HG02852 (cell line): ENCODE data around the gene AGRN.
"Not testable (repeated sequence)": the region's sequence is repeated elsewhere in the genome, so short reads cannot be mapped to it uniquely, and the experiment has no call there.

Experiments used
- ATAC-seq: cut with Tn5 transposase; IDR thresholded peaks from one replicate; pipeline ENCODE4 v1.9.1; 2021; ENCODE audit warnings: mild to moderate bottlenecking, moderate library complexity; ENCODE audit not compliant: unreplicated experiment

AGRN gene

DNA sequence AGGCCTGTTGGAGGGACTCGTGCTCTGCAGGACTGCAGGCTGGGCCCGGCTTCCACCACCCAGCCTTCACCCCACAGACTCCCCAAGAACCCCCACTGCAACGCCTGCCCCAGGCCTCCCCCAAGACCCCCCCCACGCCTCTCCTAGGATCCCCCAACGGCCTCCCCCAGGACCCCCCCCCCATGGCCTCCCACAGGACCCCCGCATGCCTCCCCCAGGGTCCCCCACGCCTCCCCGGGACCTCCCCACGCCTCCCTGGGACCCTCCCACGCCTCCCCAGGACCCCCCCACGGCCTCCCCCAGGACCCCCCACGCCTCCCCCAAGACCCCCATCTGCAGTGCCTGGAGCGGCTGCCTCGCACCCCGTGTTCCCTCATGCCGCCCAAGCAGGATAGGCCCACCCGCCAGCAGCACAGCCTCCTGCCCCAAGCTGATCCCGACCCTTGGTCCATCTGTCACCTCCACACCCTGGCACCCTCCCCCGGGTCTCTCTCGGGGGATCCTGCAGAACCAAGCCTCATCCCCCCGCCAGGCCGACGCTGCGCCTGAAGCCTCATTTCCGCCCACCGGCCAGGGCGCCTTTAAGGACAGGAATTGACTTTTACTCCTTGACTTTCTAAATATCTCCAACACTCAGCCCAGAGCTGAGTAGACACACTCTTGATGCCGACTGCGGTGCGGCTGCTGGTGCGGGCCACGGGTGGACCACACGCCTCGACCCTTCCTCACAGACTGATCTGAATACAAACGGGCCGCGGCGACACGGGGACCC, 68.3 kb downstream of the AGRN start:
- ATAC-seq = no peak

DNA sequence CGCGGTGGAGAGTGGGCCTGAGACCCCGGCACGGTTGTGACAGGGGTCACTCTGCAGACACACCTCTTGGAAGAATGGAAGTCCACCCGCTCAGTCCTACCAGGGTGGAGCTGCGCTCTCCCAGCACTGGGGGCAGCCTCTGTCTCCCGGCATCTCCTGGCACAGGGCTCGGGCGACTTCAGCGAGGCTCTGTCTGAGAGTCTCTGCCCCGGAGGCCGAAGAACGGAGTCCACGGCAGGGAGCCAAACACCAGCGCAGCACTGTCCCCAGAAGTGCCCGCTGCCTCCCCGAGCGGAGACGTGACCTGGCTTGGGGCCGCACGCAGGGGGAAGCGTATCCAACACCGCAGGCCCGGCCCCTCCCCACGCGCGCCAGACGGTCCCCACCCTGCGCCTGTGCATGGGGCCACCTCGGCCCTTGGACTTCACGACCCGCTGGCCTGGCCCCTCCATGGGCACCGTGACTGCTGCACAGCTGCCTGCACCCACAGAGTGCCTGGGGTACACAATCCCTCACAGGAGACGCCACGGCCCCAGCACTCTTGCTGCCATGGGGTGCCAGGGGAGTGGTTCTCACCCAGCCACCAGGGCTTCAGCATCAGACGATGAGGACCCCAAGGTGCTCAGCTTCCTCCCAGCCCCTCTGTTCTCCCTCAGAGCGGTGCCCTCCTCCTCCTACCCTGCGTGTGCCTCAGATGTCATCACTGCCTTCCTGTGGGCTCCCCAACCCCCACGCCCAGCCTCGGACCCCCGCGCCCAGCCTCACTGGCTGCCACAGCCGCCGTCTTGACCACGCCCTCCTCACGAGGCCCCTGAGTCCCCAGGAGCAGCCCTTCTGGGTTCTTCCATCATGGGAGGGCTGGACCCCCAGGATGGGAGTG, 69.1 kb downstream of the AGRN start:
- no peak for ATAC-seq

DNA sequence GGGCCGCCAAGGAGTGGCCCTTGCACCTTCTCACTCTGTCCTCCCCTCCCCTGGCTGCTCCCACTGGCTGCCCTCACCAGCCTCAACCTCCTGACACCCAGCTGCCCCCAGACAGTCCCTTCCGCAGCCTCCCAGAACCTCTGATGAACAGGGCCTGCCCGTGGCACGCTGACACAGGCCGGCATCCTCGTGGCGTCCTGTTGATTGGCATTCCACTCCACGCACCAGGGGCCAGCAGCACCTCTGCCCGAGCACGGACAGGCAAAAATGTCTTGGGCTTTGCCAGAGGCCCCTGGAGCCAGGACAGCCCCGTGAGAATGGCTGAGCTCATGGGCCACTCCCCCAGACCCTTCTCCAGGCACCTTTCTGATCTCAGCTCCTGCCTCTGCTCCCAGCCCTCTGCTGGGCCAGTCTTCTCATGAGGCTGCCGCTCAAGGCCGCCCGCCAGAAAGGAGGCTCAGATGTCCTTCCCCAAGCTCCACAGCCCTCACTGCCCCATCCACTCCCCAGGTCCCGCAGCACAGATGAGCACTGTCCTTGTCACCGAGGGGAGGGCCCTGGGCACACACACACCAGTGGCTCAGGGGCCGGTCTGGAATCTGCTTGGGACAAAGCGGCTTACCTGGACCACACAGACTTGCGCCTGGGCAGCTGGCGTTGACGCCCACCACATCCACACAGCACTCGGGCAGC, 70.0 kb downstream of the AGRN start:
- ATAC-seq = no peak

DNA sequence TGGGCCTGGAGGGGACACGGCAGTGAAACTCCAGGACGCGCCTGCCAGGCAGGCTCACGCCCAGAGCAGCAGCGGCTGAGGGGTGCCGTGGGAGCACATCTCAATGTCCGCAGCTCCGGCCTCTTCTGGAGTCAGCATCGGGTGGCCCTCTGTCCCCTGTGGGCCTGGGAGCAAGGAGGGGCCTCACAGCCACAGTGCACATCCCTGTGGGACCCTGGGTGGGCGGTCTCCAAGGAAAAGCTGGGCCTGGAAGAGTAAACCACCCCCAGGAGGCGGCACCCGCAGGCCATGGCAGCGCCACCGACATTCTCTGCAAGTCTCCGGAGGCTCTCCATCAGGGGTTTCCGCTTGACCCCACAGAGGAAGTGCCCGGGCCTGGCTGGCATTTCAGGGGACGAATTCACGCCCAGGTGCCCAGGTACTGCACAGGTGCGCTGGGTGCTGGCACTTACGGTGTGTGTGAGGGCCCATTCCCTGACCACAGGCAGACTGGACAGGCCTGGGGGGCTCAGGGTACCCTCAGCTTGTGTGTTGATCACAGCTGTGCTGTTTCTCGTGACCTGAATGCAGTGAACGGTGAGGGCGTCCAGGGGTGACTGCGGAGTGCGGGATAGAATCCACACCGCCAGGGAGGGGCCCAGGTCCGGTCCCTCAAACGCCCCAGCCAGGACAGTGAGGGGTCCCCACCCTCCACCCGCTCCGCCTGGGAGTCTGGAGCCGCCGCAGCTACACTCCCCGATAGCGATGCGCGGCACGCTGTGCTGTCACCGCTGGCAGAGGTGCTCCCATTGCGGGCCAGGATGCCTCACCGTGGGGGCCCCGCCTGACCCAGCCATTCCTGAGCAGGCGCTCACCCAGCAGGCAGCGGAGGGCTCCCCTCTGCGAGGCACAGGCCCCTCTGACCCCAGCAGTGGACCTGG, 70.8 kb downstream of the AGRN start:
- no peak for ATAC-seq

DNA sequence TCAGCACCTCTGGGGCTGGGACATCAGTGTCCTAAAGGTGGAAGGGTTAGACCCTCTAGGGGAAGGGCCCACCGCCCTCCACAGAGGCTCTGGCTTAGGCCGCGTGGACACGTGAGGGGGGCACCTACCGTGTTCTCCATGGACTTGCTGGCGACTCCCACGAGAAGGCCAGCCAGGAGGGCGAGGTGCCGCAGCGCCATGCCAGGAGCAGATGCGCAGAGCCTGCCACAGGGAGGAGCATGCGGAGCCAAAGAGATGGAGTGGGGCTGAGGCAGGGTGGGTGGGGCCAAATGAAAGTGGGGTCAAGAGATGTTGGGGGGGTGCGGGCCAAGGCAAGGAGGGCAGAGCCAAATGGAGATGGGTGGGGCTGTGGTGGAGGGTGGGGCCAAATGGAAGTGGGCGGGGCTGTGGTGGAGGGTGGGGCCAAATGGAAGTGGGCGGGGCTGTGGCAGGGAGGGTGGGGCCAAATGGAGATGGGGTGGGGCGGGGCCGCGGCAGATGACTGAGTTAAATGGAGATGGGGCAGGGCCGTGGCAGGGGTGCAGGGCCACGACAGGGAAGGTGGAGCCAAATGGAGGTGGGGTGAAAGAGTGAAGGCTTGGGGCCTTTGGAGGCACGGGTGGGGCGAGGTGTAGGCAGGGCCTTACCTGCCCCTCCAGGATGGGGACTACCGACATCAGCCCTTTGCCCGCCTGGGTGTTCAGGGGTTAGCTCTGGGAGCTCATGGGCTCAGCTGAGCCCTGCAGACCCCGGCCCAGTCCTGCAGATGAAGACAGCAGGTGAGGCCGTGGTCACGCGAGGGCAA, 71.6 kb downstream of the AGRN start:
- ATAC-seq = no peak

DNA sequence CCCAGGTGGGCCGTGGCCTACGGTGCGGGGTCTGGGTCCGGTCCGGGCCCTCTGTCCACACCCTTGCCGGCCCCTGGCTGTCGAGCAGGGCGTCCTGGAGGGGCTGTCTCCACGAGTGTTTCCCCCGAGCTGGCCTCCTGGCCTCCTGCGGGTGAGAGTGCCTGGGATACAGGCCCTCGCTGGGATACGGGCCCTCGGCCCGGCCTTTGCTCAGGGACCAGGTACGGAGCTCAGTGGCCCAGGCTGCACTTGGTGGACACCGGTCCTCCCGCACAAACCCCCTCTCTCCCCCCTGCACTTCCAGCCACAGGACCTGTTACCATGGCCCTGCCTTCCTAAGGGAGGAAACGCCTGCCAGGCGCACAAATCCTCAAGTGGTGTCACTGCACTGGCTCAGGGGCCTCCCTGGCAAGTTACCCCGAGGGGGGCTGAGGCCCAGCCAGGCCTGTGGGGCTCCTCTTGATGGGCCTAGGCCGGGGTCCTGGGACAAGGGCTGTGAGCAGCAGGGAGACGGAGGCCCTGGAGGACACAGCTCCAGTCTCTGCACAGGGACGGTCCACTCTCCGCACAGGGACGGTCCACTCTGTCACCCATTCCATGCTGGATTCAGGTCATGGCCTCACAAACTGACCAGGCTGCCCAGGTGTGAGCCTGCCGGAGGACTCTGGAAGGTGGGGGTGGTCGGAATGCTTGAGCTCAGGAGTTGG, 72.4 kb downstream of the AGRN start:
- no peak for ATAC-seq

DNA sequence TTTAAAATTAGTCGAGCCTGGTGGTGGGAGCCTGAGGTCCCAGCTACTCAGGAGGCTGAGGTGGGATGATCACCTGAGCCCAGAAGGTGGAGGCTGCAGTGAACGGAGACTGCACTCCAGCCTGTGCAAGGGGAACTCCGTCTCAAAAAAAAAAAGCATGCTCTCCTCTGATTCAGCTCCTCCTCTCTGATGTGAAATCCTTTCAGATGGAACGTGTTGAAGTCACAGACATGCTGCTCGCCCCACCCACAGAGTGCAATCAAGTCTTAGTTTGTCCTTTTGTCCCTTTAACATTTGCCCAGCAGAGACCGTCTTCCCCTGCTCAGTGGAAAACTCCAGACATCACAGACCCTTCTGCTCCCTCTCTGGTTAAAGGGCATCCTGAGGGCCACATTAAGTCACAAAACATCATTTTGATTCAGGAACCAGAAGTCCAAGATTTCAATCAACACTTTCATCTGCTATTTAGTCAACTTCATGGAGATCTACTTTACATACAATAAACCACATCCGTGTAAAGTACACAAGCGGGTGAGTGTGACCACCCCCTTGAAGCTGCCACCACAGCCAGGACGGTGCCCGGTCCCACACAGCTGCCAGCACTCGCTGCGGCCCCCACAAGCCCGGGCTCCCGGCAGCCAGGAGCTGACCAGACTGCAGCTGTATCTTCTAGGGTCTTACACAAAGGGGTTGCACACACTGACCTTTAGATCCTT, 73.1 kb downstream of the AGRN start:
- ATAC-seq = no peak

DNA sequence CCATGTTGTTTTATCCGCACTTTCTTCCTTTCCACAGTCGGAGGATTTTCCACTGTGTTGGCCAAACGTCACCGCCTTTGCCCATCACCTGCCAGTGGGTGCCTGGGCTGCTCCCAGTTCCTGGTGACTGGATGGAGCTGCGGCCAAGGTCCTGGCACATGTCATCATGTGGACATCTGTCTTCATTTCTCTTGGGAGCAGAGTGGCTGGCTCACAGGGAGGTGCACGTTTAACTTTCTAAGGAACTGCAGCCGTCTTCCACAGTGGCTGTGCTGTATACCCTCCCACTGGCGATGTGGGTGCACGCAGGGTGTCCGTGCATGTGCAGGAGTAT, 73.7 kb downstream of the AGRN start:
- no peak for ATAC-seq

DNA sequence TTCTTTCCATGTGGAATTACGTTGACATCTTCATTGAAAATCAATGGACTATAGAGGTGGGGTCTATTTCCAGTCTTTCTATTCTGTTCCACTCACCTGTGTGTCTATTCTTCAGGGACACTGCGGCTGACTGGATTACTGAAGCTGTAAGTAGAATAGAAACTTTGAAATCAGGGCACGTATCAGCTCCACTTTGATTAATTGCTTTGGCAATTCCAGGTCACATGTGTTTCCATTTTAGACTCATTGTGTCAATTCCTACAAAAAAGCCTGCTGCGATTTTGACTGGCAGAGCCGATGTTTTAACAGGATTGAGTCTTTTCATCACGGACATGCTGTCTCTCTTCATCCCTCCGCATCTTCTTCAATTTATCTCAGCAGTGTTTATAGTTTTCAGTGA, 75.1 kb downstream of the AGRN start:
- ATAC-seq = no peak

DNA sequence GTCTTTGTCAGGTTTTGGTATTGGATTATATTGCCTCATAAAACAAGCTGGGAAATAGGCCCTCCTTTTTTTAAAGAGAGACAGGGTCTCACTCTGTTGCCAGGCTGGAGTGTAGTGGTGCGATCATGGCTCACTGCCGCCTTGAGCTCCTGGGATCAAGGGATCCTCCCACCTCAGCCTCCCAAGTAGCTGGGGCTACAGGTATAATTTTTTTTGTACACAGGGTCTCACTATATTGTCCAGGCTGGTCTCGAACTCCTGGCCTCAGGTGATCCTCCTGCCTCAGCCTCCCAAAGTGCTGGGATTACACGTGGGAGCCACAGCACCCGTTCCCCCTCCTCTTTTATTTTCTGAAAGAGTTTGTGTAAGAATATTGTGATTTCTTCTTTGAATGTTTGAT, 76.2 kb downstream of the AGRN start:
- ATAC-seq = not testable (repeated sequence)

DNA sequence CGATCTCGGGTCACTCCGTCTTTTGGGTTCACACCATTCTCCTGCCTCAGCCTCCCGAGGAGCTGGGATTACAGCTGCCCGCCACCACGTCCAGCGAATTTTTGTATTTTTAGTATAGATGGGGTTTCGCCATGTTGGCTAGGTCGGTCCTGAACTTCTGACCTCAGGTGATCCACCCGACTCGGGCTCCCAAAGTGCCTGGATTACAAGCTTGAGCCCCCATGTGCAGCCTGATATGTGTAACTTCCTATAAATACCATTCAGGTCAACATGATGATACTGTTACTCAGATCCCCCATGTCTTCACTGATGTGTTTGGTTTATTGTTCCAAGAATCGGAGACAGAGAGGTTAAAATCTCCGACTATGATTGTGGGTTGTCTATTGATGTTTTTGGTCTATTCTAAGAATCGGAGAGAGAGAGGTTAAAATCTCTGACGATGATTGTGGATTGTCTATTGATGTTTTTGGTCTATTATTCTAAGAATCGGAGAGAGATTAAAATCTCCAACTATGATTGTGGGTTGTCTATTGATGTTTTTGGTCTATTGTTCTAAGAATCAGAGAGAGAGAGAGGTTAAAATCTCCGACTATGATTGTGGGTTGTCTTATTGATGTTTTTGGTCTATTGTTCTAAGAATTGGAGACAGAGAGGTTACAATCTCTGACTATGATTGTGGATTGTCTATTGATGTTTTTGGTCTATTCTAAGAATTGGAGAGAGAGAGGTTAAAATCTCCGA, 78.9 kb downstream of the AGRN start:
- no peak for ATAC-seq

DNA sequence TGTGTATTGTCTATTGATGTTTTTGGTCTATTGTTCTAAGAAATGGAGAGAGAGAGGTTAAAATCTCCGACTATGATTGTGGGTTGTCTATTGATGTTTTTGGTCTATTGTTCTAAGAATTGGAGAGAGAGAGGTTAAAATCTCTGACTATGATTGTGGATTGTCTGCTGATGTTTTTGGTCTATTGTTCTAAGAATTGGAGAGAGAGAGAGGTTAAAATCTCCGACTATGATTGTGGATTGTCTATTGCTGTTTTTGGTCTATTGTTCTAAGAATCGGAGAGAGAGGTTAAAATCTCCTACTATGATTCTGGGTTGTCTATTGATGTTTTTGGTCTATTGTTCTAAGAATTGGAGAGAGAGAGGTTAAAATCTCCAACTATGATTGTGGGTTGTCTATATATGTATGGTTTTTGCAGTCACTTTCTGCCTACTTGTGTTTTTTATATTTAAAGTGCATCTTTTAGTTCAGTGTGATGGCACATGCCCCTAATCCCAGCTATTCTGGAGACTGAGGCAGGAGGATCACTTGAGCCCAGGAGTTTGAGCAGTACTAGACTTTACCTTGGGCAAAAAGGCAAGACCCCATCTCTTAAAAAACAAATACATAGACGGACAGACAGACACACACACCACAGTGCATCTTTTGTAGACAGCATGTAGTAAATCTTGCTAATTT, 79.7 kb downstream of the AGRN start:
- ATAC-seq = no peak

DNA sequence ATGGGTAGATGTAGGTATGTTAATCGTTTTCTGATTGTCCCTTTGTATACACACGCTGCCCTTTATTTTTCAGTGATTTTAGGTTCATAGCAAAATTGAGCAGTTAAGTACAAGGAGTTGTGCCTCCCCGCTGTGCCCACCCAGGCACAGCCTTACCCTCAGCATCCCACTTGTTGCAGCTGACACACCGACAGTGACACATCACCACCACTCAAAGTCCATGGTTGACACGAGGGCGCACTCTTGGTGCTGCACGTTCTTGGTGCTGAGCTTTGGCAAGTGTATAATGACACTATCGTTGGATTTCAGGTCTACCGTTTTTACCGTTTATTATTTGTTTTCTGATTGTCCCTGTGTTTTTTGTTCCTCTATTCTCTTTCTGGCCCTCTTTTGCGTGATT, 80.4 kb downstream of the AGRN start:
- ATAC-seq = no peak

DNA sequence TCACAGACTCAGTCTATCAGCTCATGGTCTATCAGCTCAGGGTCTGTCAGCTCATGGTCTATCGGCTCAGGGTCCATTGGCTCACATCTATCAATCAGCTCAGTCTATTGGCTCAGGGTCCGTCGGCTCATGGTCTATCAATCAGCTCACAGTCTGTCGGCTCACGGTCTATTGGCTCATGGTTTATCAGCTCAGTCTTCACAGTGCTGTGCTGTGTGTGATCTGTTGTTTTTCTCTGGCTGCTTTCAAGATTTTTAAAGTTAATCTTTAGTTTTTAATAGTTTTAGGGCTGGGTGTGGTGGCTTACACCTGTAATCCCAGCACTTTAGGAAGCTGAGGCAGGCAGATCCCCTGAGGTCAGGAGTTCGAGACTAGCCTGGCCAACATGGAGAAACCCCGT, 81.6 kb downstream of the AGRN start:
- no peak for ATAC-seq

DNA sequence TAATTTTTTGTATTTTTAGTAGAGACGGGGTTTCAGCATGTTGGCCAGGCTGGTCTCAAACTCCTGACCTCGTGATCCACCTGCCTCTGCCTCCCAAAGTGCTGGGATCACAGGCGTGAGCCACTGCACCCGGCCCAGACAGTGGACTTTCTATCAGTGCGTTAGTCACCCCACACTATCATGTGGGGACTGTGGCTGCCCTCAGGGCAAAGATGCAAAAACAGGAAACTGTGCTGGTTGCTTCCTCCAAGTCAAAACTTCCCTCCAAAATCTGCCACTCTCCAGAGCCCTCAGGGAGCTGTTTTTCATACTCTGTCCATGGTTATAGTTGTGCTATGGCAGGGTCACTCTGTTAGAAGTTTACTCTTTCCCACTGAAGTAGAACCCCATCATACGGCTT, 84.2 kb downstream of the AGRN start:
- not testable (repeated sequence) for ATAC-seq
